HG03520 (cell line): ENCODE results near the gene MYRIP.

Source experiments
- ATAC-seq: cut with Tn5 transposase; IDR thresholded peaks from one replicate; pipeline ENCODE4 v1.9.1; 2021; ENCODE audit warnings: mild to moderate bottlenecking, moderate library complexity; ENCODE audit not compliant: unreplicated experiment

The MYRIP gene

DNA sequence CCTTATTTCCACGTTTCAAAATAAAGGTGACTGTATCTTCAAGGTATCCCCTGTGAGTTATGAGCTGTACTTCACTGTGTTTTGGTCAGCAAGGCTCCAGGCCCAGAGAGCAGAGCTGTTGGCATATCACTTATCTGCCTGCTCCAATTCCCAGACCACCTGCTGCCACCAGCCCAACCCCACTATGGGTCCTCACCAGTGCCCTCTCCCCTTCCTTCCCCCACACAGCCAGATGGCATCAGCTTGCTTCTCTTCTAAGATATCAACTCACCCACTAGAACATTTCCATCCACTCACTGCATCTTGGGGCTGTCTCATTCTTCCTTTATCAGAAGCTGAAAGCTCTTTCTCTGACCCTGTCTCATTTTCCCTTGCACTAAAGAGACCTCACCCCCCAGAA is 363.2 kb downstream of the MYRIP start:
- ATAC-seq = no peak

DNA sequence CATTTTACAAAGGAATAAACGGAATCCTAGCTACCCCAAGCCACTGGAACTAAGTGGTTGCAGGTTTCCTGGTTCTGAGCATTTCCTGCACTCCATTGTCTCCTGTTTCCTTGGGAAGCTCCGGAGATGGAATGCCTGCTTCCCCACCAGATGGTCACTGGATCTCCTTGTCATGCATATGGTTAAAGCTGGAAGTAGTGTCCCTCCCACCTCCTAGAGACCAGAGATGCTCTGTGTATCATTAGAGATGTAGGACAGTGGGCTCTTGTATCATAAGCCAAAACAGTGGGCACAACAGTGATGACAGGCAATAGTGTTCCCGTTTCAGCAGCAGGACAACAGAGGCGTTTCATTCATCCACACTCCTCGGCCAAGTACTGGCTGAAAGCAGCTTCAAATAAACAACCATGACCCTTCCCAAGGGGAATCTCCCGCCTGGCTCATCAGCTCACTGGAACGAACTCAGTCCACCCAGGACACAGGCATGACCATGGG is 363.9 kb downstream of the MYRIP start:
- no peak for ATAC-seq

DNA sequence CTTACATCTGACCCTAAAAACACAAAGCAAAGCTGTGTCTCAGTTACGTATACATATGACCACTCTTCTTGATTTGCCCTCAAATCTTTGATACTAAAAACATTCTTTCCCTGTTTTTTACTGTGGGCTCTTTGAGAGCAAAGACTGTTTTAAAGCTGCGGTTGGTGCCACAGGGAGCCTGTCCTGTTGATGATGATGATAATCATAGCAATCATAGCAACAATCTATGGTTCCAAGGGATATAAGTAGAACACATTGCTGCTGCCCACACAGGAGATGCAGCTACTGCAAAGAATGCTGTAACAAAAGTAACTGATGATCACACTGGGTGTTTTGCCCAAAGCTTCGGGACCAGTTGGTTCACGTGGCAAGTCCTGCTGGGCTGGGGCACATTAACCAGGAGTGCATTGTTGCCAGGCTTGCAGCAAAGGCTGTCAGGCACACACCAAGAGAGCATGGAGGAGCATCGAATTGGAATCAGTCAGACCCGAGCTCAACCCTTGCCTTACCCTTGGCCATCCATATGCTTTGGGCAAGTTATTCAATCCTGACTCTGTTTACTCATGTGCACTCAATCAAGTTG is 368.7 kb downstream of the MYRIP start:
- ATAC-seq = no peak

DNA sequence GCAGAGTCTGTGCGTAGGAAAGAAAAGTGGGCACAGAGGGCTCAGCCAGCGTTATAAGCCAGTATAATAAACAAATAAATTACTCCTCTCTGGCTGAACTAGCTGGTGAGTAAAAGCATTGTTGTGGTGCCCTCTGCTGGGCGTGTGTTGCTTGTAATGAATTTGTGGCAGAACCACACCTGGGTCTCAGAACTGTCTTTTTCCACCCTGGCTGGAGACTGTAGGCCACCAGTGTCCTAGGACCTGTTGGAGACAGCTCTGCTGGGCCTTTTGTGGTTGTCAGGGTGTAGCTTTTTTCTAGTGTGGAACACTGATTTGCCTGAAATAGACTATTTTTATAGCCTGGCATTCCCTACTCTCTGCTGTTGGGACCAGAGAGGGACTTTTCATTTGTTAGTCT is 369.6 kb downstream of the MYRIP start:
- ATAC-seq = no peak

DNA sequence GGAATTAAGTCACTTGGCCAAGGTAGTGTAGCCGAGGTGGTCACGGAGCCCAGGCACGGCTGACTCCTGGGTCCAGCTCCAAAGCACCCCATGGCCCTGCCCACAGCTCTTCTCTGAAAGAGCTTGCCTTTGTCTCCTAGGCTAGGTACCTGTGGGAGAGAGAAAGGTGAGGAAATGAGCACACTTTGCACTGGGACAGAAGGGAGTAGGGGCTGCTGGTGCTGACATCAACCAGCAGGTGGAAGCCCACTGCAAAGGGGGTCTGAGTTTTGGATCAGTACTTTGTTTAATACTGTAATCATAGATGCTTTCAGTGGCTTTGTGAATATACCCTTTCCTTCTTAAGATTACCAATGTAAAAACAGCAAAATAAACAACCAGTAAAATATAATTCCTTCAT is 371.8 kb downstream of the MYRIP start:
- no peak for ATAC-seq

DNA sequence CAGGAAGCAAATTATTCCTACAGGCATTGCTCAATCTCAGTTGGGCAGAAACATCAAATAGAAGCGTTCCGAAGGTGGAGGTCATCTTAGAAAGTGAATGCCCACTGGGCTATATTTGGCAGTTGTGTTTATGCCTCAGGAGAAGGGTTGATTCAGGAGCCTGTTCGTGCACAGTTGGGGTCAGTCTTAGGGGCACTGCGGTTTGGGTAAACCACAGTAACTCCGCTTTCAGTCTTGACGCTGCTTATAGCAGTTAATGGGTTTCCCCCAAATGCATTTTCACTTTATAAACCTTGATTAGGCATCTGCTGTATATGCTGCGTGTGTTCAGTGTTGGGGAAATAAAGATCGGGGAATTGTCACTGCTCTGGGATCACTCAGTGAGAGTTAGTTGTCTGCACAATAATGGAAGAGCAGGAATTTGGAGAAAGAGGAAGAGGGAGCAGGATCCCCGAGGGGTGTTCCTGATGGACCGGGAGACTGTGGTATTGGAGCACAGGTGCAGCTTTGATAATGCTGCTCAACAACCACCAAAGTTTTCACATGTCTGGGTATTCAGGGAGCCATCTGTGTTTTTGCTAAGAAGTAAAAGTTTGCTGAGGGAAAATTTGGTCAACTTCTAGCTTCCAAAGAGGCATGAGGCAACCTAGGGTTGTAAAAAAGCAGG is 375.8 kb downstream of the MYRIP start:
- ATAC-seq = peak; percentile 49

DNA sequence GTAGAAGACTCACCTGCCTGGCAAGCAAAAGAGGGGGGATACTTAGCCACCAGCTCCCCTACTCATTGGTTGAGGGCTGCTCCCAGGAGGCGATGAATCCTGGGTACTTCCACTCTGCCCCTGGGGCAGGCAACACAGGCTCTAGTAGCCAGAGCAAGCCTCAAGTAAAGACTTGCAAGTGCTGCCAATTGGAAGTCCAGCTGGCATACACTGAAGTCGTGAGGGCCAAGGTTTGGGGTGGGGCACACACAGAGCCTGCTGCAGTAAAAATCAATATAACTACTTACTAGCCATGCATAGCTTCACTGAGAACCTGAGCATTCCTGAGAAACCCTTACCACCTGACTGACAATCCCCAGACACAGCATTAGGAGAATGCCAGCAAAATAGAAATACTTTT is 377.1 kb downstream of the MYRIP start:
- no peak for ATAC-seq

GRCh38 chr3:40187945-40188344 is 378.5 kb downstream of the MYRIP start:
- ATAC-seq = peak; percentile 59

- ATAC-seq = no peak
Measured at GRCh38 chr3:40189118-40189517, 379.7 kb downstream of the MYRIP start.

- no peak for ATAC-seq
Measured at GRCh38 chr3:40190056-40190455, 380.6 kb downstream of the MYRIP start.

GRCh38 chr3:40191251-40191650 is 381.8 kb downstream of the MYRIP start:
- ATAC-seq = no peak

DNA sequence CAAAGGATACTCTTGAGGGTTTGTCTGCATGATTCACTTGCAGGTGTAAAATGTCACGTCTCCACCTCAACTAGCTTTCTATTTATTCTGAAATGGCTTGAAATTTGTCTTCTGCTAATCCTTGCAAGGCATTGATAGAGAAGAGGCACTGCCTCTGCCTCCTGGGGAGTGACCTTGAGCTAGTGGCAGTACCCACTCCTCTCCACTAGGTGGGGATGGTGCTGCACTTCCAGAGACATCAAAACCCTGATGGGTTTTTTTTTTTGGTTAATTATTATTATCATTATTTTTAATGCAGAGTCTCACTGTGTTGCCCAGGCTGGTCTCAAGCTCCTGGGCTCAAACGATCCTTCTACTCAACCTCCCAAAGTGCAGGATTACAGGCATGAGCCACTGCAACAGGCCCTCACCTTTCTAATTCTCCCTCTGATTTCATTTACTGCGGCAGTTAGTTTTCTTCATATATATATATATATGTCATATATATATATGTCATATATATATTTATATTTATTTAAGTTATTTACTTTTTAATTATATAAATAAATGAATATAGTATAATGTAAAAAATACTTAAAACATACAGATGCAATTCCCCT is 382.5 kb downstream of the MYRIP start:
- ATAC-seq = peak; percentile 58

GRCh38 chr3:40192628-40193027 is 383.2 kb downstream of the MYRIP start:
- ATAC-seq = no peak

GRCh38 chr3:40196966-40197365 is 387.6 kb downstream of the MYRIP start:
- ATAC-seq = no peak

DNA sequence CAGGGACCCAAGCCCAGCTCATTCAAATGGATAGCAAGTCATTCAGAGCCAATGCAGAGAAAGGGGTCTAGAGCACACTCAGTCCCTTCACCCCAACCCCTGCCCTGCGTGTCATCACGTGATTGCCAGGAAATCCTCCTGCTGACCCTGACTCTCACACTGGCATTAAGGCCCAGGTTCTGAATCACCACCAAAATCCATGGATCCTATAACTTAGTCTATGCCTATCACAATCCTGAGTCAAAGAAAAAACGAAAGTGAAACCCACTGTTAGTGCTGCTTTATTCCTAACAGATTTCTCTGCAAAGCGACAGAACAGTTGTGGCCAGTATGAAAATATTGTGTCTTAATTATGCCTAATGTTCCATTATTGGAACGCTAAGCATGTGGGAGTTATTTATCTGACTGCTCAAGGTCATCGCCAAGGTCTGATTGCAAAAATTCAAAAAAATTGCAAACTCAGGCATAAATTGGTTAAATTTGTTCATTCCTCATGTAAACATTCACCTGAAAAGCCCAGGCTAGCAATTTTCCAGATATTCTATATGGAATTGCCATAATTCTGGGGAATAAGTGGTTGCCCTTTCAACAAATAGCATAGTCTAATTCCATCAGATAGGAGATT is 391.4 kb downstream of the MYRIP start:
- ATAC-seq = no peak

GRCh38 chr3:40201770-40202169 is 392.4 kb downstream of the MYRIP start:
- ATAC-seq = no peak

DNA sequence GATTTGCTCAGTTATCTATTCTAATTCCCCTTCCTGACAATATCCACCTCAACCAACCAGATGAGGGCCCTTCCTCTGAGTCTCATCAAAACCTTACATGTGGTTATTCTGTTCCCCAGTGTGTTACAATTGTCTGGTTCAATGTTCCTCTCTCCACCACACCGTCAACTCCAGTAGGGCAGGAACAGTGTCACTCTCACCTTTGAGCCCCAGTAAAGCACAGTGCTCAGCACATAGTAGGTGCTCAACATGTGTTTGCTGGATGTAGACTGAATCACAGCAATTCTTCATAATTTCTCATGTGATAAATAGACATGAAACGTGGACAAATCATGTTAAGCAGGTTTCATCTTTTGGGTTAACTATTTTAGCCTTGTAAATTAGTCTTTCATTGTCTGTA is 397.1 kb downstream of the MYRIP start:
- ATAC-seq = no peak

DNA sequence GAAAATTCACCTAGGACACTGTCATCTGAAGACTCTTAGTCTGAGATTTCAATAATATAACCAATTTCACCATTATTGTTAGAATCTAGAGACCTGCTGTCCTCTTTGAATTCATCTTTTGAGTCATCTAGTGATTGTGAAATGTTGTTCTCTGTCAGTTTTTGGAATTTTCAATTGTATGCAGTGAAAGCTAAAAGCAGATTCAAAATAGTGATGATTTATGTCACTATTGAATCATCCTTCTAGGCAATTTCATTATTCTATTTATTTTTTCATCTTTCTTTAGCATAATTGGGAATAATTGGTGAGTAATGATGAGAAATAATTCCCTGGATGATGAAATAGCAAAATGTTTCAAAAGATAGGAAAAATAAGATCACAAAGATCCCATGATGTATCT is 398.4 kb downstream of the MYRIP start:
- ATAC-seq = no peak

DNA sequence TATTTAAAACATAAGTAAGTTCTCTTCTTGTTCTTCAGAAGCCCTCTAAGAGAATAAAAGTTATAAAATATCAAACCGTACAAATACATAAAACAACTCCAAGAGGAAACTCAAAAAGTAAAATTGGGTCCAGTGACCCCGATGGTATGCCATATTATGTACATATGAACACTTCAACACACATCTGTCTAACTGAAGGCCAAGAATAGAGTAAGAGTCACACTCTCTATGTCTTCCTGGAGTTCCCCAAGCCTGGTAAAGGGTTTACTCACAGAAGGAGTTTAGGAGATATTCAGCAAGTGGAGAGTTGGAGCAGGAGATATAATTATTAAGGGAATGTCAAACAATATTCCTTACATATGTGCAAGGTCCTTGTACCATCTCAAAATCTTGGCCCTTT is 398.8 kb downstream of the MYRIP start:
- no peak for ATAC-seq

- no peak for ATAC-seq
Measured at GRCh38 chr3:40211579-40211978, 402.2 kb downstream of the MYRIP start.

DNA sequence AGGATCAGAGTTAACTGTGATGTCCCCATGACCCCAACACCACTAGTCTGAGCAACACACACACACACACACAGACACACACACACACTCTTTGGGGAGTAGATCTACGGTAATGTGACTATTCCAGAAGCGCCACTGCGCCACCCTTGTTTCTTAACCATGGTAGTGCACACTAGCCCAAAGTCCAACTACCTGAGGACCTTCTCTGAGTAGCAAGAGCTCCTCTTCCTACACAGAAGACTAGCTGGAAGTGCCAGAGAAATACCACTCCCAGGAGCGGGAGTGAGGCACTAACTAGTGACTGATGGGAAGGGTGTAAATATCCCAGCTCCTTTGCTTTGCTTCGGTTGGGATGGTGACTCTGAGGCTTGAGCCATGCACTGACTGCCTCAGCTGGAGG is 404.1 kb downstream of the MYRIP start:
- no peak for ATAC-seq

GRCh38 chr3:40215015-40215414 is 405.6 kb downstream of the MYRIP start:
- no peak for ATAC-seq
